Cerebellar cortex (tissue), 1 donor: ENCODE results near the gene NPR2.

Experiments used
- DNase-seq: peaks from one replicate; pipeline ENCODE4 v3.0.0-alpha.2; 2015; ENCODE audit warnings: low spot score

The NPR2 gene

DNA sequence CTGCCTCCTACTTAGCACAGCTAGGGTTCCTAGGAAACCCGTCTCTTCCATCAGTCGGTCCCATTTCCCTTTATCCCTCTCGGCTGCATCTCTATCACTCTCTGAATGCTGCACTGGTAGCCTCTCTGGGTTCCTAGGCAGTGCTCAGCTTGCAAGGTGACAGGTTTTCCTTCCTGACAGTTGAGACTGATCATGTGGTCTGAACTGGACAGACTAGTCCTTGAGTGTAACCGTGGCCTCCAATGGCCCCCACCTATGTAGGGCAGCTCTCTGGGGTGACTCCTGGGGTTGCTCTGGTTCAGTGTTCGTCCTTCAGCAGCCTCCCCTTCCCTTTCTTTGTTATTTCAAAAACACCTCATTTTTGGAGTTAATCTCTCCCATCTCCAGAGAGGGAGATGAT lies 41.4 kb downstream of the NPR2 start:
- peak; percentile 36 for DNase-seq

DNA sequence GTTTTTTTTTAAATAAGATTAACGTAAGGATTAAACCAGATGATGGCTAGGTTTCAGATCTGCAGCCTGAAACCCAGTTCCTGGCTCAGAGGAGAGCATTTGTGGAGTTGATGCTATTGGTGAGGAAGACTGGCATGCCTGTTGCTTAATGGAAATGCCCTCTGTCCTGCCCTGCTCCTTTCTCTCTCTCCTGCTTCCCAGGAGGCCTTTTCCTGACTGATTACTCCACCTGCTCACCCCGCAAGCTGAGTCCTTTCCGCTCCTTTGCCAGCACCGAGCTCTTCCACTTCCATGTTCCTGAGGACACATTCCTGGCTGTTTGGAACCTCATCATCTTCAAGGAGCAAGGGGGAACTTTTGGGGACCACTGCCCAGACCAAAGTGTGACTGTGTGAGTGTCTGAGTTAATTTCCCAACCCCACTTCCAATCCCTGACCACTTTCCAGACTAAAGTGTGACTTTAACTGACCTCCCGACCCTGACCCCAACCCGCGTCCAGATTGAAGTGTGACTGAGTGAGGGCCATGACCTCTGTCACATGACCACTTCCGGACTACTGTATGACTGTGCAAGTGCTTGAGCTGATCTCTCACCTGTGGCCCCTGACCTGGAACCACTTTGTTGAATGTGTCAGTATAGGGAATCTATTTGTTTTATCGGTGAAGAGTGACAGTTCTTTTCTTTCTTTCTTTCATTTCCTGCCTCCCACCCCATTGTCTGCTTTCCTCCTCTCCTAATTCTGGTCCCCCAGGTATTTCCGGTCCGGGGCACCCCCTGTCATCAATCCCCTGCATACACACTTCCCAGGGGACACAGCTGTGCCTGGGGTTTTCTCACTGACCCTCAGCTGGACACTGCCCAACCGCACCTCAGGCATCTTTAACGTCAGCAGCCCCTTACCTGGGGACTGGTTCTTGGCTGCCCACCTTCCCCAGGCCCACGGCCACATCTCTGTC lies 43.1 kb downstream of the NPR2 start:
- DNase-seq = no peak

DNA sequence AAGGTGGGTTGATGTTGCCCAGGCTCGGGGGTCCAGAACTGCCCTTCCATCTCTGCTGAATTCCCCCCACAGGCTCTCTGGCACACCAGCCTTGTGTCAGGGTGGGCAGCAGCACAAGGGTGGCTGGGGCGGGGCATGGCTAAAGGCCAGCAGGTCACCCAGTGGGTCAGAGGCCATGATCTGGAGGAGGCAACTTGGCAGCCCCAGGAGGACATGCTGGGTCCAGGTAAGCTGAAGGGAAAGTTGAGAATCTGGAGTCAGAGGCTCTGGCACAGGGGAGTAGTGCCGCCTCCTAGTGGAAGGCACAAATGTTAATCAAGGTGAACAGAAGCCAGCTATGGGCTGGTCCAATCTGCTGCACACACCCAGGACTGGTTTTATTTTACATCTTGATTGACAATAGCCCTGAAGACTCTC lies 43.8 kb downstream of the NPR2 start:
- peak; percentile 42 for DNase-seq

DNA sequence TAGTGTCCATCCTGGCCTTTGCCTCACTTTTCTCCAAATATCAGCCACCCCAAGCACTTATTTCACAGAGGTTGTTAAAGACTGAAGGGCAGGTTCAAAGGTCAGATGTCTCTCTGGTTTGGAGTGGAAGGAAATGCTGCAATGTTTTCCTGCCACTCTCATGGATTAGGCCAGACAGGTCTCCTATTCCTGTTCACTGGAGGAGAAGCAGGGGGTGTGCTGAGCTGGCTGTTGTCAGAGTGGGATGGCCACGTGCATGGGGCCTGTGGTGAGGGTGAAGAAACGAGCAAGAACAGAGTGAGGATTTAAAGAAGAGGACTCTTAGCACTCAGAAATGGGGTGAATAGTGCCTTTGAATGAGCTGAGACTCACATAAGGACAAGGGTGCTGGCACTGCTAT lies 44.4 kb downstream of the NPR2 start:
- DNase-seq = no peak

DNA sequence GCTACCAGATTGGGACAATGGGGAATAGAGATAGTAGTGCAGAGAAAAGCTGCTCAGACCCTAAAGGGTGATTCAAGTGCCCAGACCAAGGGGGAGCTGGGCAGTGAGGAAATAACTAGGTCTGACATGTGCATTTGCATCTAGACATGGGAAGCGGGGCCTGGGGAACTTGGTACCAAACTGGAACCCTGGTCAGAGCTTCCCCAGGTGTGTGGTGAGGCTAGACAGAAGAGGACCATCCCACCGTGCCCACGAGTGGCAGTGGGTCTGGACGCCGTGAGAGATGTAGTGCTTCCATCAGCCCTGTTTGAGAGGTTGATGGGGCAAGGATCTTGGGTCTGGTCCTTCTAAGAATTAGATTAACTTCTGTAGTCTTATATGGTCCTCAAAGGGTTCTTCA lies 45.2 kb downstream of the NPR2 start:
- no peak for DNase-seq

DNA sequence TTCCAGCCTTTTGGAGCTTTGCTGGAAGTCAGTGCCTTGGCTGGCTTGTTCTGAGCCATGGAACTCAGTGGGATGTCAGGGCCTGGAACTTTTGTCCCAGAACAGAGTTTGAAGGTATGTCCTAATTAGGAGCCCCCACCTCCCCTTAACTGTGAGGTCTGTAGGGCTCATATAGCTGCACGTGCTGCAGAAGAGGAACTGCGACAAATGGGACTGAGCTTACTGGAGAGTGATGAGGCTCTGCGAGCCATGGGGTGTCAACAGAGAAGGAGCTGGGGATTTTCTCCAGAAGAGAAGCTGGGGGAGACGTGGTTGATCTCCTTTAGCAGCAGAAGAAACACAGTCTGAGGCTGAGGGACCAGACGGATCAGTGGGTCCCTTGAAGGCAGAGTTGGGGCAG lies 48.5 kb downstream of the NPR2 start:
- no peak for DNase-seq

DNA sequence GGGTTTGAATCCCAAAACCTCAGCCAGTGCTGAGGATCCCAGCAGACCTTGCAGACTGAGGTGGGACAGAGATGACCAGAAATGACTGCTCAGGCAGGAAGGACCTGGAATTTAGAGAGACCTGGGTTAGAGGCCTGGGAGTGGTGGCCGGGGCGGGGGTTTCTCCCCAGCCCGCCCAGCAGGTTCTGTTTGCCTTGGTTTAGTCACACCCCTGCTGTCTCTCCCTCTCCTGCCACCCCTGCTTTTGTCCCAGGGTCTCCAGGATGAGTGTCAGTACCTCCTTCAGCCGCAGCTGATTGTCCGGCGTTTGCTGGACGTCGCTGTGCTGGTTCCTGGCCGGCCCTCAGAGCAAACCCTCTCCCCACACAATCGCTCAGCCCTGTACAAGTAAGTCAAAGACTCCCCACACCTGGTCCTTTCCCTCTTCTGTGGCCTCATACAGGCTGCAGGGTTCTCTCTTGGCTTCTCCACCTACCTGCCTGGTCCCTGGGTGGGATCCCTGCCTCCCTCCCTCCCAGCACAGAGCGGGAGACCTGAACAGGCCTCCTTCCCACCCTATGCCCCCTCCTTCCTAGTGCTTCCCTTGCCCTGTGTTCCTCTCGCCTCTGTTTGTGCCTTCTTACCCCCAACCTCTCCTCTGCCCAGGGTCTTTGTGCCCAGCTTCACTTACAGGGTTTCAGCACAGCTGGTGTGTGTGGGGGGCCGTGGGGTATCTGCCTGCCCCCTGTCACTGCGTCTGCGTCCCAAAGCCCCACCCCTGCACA lies 49.7 kb downstream of the NPR2 start:
- DNase-seq = no peak

DNA sequence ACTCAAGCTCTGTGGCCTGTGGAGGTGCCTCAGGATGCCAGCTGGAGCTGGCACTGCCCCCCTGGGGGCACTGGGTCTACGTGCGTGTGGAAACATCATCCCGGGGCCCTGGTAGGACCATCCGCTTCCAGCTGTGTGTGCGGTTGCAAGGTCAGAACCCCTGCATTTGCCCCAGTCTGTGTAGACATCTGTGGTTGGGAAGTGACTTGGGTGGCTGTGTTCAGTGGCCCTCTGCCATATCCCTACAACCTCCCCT lies 50.2 kb downstream of the NPR2 start:
- DNase-seq = no peak

DNA sequence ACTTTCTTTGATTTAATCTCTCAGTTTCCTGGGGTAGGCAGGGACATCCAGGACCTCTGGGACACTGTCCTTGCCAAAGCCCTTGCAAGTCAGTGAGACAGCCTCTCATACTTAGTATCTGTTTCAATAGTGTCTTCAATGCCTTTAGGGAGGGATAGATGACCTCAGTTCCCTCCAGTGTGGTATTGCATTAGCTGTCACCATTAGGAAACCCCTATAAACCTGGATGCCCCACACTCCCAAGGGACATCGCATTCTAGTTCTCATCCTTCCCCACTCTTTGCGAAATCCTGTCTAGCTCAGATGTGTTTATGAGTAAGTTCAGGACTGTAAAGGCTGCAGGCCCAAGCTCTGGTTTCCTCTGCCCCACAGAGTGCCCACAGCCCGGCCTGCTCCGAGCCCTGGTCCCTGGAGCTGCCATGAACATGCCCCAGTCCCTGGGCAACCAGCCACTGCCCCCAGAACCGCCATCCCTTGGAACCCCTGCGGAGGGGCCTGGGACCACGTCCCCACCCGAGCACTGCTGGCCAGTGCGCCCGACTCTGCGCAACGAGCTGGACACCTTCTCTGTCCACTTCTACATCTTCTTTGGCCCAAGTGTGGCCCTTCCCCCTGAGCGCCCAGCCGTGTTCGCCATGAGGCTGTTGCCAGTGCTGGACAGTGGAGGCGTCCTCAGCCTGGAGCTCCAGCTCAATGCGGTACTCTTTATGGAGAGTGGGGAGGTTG lies 50.8 kb downstream of the NPR2 start:
- no peak for DNase-seq

DNA sequence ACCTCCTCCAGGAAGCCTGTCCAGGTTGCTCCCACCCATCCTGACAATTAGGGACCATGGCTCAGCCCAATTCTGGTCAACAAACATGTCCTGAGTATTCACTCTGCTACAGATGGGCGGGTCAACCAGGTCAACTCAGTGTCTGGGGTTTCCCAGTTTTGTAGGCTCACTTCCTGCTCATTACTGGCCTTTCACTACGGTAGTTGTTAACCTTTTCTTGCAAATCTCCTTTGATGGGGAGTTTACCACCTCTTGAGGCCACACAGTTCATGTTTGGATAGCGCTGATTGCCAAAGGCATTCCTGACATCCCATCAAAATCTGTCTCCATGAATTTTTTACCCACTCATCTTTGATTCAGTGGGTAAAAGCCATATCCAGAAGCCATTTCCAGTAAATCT lies 51.4 kb downstream of the NPR2 start:
- no peak for DNase-seq

DNA sequence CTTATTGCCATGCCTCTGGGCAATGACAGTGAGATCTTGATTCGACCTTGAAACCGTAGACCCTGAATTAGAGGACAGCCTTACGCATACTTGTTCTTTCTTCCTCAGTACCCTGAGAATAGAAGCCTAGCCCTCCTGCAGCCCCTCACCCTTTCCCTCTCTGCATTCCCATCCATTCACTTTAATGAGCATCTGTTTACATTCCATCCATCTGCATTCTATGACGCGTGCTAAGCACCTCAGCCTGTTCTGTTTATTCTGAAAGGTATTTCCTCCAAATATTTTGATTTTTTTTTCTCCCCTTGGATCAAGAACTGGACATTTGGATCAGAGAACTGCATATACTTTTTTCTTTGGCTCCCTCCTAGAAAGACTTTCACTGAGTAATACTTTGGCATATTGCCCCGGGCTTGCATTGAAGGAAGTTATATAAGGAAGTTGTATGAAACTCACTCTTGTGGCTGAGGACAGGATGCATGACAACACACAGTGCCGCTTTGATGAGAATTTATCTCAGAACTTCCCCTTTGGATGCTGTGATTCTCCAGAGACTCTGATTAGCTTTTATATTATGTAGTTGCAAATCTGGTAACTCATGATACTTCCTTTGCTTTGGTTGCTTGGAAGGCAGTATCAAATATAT lies 53.4 kb downstream of the NPR2 start:
- no peak for DNase-seq

DNA sequence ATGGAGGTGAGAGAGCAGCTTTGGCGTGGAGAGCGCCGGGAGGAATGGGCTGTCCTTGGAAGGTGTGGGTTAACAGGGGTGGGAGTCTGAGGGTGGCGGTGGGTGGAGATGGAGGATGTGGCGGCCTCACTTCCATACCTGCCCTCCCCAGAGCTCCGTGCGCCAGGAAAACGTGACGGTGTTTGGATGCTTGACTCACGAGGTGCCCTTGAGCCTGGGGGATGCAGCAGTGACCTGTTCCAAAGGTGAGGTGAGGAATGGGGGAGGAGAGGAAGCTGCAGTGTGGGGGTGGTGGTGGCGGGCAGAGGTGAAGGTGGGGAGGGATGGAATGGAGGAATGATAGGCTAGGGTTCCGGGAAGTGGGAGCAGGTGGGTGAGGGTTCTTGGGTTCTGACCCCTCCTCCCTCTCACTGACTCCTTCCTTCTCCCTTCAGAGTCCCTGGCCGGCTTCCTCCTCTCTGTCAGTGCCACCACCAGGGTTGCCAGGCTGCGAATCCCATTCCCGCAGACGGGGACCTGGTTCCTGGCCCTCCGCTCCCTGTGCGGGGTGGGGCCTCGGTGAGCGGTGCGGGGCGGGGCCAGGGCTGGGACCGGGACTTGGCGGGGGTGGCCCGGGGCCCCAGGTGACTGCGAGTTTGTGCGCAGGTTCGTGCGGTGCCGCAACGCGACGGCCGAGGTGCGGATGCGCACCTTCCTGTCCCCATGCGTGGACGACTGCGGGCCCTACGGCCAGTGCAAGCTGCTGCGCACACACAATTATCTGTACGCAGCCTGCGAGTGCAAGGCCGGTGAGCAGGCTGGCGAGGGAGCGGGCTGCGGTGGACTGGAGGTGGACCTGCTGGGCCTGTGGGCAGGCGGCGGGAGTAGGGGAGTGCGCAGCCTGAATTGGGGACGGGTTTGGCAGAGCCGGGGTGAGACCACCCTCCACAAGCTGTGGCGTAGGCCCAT lies 54.7 kb downstream of the NPR2 start:
- DNase-seq = no peak

DNA sequence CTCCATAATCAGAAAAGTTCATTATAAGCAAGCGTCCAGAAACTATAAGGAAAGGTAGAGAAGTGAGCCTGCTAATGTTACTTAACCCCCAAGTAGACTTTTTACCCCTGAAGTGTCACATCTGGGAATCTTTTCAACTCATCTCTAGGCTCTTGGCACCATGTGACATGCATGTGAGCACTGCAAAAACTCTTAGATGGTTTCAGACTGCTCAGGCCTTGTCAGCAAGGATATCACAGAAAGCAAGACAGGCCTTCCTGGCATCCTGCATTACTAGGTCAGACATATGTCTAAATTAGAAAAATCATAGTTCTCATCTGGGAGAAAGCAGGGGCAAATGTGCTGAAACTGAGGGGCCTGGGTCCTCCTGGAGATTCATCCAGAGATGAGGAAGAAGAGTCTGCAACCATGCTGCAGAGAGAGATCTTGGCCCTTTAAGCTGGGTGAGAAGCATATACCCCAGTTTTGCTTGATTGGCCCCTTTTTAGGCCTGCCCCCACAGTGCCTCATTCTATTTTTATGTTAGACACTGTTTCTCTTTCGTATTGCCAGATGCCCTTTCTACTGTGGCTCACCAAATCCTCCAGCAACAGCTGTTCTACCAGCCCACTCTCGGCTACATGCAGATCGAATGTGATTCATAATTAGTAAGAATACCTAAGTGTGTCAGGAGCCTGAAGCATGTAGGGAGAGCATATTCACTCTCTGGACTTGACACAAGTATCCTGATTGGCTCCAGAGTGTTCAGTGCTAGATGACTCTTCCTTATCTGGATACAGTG lies 56.6 kb downstream of the NPR2 start:
- no peak for DNase-seq

DNA sequence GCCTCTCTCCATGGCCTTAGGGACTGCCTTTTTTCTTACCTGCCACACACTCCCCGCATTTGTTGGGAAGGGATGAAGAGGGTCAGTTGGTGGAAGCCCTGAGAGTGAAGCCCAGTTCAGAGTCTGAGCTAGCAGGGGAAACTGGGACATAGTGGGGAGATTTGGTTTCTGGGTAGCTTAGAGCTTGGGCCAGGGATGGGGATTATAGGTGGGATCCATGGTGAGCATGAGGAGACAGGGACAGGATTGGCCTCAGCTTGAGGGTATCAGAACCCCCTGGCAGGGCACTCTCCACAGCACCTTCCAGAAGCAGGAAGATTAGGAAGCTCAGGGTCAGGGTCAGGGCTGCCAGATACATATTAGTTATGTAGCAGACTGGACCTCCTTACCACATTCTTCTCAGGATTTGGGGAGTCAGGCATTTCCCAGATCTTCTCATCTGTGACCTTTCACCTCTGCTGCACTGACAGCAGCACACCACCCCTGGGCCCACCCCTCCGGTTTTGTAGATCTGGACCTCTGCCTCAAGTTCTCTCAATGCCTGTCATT lies 61.0 kb downstream of the NPR2 start:
- no peak for DNase-seq

DNA sequence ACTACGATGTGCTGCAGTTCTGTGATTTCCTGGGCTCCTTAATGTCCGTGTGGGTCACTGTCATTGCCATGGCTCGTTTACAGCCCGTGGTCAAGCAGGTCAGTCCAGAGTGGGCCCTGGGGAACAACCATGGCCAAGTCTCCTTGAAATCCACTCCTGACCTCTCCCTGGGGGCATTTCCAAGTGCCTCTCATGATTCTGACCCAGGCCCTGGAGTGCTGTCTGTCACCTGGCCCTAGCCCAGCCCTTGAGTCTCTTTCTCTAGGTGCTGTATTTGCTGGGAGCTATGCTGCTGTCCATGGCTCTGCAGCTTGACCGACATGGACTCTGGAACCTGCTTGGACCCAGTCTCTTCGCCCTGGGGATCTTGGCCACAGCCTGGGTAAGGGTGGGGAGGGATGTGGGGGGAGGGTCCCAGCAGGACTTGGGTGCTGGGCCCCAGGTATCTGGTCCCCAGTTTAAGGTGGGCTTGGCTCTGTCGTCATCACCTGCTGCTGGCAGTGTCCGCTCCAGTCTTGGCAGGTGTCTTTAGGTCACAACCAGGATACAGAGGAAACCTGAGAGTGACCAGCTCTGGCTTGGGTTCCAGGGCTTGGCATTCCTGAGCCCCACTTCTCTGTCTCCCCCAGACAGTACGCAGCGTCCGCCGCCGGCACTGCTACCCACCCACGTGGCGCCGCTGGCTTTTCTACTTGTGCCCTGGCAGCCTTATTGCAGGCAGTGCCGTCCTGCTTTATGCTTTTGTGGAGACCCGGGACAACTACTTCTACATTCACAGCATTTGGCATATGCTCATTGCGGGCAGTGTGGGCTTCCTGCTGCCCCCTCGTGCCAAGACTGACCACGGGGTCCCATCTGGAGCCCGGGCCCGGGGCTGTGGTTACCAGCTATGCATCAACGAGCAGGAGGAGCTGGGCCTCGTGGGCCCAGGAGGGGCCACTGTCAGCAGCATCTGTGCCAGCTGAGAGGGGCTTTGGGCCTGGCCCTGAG lies 61.8 kb downstream of the NPR2 start:
- DNase-seq = no peak

DNA sequence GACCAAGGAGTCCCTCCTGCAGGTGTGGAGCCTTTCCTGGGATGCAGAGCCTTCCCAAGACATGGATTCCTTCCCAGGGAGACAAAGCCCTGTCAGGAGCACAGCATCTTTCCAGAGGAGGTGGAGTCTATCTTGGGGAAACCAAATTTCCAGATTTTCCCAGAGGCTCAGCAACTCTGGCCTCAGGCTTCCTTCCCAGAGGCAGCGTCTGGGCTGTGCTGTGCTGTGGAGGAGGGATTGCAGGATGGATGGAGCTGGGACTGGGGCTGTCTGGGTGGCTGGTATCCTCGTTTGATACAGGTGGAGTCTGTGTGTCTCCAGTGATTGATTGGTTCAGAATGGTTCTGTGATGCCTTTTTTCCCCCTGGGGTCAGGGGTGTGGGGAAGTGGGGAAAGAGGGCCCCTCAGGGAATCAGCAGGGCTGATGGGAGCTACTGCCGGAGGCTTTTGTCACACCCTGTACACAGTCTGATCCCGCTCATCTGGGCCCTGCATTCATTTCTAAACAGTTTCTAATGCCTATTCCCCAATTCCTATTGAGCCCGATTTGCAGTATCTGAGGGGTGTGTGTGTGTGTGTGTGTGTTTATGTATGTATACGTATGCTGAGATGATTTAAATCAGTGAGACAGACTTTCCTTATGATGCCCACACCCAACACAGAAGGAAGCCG lies 62.8 kb downstream of the NPR2 start:
- no peak for DNase-seq

DNA sequence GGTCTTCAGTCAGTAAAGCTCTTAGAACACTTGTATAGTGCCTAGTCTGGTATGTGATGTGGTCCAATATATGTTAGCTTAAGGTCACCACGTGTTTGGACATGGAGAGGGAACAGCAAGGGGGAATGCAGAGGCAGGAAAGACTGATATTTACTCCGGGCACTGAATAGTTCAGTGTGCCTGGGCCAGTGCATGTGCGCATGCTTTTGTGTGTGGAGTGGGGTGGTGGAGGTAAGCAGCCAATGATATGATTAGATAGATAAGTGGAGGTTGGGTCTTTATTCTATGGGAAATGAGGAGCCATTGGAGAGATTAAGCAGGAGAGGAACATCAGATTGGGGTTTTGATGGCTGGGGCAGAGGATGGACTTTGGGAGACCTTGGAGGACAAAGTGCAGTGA lies 64.8 kb downstream of the NPR2 start:
- DNase-seq = no peak

DNA sequence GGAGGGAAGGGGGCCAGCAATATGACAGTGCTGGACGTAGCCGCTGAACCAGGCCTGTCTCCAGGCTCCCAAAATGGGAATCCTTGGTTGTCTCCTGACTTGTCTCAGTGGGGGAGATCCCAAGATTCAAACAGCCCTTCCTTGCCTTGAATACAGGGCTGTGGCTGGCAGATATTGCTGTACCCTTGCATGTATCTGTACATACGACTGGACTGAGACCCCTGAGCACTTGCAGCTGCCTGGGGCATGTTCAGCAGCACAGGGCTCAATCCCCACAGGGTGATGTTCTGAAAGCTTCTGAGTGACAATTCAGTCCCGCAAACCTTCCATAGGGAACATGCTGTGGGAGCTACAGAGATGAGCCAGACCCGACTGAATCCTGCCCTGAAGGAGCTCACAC lies 65.5 kb downstream of the NPR2 start:
- no peak for DNase-seq
